GM13977 (cell line): ENCODE results near the gene ATP6V1B1.
"Not testable (repeated sequence)": the region's sequence is repeated elsewhere in the genome, so short reads cannot be mapped to it uniquely, and the experiment has no call there.

ENCODE experiments used
- DNase-seq: peaks from one replicate; pipeline ENCODE4 v3.0.0; 2012; ENCODE audit warnings: low spot score
- in situ Hi-C: fragments of 300-500 bp; cut with MboI; formaldehyde crosslinking; loops from one replicate; pipeline ENCODE4 v1.12.0; 2022; ENCODE audit warnings: low sequenced_read_pairs, low pct_unique_long_range_greater_than_20kb, mixed read lengths, inconsistent platforms; ENCODE audit not compliant: unreplicated experiment
- TF ChIP-seq, protein P1 (sequence below): IDR thresholded peaks from 2 replicates; pipeline ENCODE4 v1.5.1; 2012; ENCODE audit warnings: mild to moderate bottlenecking, control low read depth; ENCODE audit not compliant: insufficient read depth; ENCODE audit errors: extremely low read depth, missing control alignments

Gene ATP6V1B1

DNA sequence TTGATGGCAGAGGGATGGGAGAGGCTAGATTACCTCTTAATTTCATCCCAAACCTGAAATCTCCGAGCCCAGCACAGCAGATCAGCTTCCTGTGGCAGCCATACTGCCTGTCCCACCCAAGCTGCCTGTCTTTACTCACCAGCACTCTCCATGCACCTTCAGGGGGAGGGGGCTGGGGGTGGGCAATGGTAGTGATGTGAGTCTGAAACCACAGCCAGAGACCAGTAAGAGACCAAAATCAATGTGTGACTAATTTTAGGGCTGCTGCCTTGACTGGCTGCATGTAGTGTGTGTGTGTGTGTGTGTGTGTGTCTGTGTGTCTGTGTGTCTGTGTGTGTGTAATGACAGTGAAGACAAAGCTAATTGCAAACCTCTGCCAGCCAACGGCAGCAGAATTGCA lies 70.6 kb downstream of the ATP6V1B1 start:
- in situ Hi-C loops, result no loop called here

DNA sequence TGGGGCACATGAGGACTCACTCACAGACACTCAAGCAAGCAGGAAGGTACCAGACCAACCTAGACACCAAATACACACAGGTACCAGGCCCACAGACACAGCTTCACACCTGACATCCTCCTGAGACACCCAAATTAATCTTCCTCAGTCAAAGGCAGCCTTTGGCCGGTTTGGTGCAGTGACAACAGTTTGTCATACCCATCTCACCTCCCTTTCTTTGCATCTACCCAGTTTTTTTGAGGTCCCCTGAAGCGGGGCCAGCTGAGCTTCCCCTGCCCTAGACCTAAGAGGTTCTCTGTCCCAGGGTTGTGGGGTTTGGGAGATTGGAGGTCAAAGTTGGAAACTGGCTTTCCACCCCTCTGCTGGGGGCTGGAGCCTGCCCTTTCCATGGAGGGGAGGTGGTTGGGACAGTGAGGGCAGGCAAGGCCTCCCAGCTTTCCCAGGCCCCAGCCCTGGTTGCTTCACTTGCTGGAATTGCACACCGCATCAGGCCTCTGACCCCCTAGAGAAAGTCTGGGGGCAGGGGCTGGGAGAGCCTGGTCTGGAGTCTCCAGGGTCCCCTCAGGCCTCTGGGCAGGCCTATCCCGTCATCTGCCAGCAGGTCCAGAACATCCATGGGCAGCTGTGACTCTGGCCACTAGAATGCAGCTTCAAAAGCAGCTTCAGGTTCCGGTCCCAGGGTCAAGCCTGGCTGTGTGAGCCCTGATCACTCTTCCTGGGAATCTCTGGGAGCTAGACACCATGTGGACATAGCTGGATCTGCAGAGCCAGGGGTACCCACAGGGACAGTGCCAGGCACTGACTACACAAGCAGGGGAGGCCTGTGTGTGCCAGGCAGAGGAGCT lies 71.5 kb downstream of the ATP6V1B1 start:
- TF ChIP-seq, protein P1, sequence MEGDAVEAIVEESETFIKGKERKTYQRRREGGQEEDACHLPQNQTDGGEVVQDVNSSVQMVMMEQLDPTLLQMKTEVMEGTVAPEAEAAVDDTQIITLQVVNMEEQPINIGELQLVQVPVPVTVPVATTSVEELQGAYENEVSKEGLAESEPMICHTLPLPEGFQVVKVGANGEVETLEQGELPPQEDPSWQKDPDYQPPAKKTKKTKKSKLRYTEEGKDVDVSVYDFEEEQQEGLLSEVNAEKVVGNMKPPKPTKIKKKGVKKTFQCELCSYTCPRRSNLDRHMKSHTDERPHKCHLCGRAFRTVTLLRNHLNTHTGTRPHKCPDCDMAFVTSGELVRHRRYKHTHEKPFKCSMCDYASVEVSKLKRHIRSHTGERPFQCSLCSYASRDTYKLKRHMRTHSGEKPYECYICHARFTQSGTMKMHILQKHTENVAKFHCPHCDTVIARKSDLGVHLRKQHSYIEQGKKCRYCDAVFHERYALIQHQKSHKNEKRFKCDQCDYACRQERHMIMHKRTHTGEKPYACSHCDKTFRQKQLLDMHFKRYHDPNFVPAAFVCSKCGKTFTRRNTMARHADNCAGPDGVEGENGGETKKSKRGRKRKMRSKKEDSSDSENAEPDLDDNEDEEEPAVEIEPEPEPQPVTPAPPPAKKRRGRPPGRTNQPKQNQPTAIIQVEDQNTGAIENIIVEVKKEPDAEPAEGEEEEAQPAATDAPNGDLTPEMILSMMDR, result no peak
- in situ Hi-C loops, result no loop called here
- DNase-seq, result peak; percentile 6

More for the DNA sequence above, 70.6 kb downstream of the ATP6V1B1 start:
- peak; percentile 6 for DNase-seq
- TF ChIP-seq, protein P1, result no peak

DNA sequence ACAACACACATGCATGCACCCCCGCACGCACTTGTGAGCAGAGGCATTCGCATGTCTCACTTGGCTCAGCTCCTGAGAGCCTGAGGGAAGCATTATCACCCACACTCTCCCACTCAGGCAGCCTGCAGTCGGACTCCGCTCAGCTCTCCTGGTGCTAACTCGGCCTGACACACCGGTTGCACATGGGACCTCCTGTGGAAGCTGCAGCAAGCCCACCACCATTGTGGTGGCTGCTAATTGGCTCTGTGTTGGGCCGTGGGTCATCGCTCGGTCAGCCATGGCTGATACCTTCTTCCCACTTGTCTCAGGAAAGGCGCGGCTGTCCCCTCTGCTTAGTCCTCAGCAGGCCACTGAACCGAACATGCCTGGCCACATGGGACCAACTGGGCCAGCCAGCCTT lies 72.6 kb downstream of the ATP6V1B1 start:
- no peak for DNase-seq
- in situ Hi-C loops, result no loop called here

DNA sequence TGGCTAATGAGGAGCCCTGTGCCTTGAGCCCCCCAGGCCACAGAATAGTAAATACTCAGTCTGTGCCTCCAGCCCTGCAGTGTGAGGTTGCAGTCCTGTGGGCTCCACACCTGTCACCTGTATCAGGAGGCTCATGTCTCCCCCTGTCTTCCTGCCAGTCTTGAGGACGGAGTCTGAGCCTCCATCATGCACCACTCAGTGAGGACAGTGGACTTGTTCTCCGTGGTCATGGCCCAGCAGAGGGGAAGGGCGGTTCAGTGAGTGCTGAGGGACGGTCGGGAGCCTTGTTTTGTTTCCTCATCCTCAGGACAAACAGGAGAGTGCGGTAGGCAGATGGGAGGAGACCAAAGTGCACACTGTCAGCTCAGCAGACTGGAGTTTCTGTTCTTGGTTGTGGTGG lies 76.1 kb downstream of the ATP6V1B1 start:
- DNase-seq, in situ Hi-C loops: not testable (repeated sequence)

More for the DNA sequence above, 72.6 kb downstream of the ATP6V1B1 start:
- TF ChIP-seq, protein P1, result no peak
